Neural cell (in vitro differentiated cells): ENCODE measurements around the gene AVPI1.

Experiments used
- CTCF ChIP-seq: fragments of 450-650 bp; IDR thresholded peaks from 2 replicates; pipeline ENCODE4 v1.5.1; 2014; ENCODE audit warnings: antibody characterized with exemption, mild to moderate bottlenecking, moderate library complexity; ENCODE audit not compliant: poor library complexity, severe bottlenecking
- EP300 ChIP-seq: fragments of 450-650 bp; conservative IDR thresholded peaks from 2 replicates; pipeline ENCODE4 v1.6.1; 2014; ENCODE audit warnings: antibody characterized with exemption, mild to moderate bottlenecking, moderate library complexity; ENCODE audit not compliant: poor library complexity, severe bottlenecking
- EZH2 ChIP-seq: fragments of 200-600, 300-800 bp; shearing (Covaris generic), sonication (generic); IDR thresholded peaks from 2 replicates; pipeline ENCODE4 v1.6.1; 2014; ENCODE audit warnings: antibody characterized with exemption, low read length, borderline replicate concordance, mild to moderate bottlenecking; ENCODE audit not compliant: insufficient read depth, poor library complexity, severe bottlenecking
- MXI1 ChIP-seq: fragments of 450-650 bp; conservative IDR thresholded peaks from 2 replicates; pipeline ENCODE4 v1.6.1; 2014; ENCODE audit warnings: antibody characterized with exemption, mild to moderate bottlenecking; ENCODE audit not compliant: poor library complexity, severe bottlenecking
- POLR2AphosphoS5 ChIP-seq: IDR thresholded peaks from 2 replicates; pipeline ENCODE4 v1.6.1; 2012
- RAD21 ChIP-seq: fragments of 450-650 bp; conservative IDR thresholded peaks from 2 replicates; pipeline ENCODE4 v1.6.1; 2014; ENCODE audit warnings: antibody characterized with exemption, mild to moderate bottlenecking, moderate library complexity
- REST ChIP-seq: IDR thresholded peaks from 2 replicates; pipeline ENCODE4 v1.6.1; 2012; ENCODE audit warnings: borderline replicate concordance
- SMC3 ChIP-seq: fragments of 450-650 bp; conservative IDR thresholded peaks from 2 replicates; pipeline ENCODE4 v1.6.1; 2014; ENCODE audit warnings: antibody characterized with exemption, mild to moderate bottlenecking, moderate library complexity; ENCODE audit not compliant: poor library complexity
- TAF1 ChIP-seq: IDR thresholded peaks from 2 replicates; pipeline ENCODE4 v1.6.1; 2012; ENCODE audit warnings: low read depth

- TF ChIP-seq EP300, result no peak
- no peak for TF ChIP-seq EZH2
- no peak for TF ChIP-seq CTCF
- no peak for TF ChIP-seq SMC3
- no peak for TF ChIP-seq RAD21
- TF ChIP-seq REST, result no peak
- TF ChIP-seq POLR2AphosphoS5, result no peak
- no peak for TF ChIP-seq MXI1
- TF ChIP-seq TAF1, result no peak
These were observed 19.6 kb downstream of the AVPI1 start for GRCh38 chr10:97667463-97667862.
